Measurements from ENCODE around the gene SPATA25.

DNA sequence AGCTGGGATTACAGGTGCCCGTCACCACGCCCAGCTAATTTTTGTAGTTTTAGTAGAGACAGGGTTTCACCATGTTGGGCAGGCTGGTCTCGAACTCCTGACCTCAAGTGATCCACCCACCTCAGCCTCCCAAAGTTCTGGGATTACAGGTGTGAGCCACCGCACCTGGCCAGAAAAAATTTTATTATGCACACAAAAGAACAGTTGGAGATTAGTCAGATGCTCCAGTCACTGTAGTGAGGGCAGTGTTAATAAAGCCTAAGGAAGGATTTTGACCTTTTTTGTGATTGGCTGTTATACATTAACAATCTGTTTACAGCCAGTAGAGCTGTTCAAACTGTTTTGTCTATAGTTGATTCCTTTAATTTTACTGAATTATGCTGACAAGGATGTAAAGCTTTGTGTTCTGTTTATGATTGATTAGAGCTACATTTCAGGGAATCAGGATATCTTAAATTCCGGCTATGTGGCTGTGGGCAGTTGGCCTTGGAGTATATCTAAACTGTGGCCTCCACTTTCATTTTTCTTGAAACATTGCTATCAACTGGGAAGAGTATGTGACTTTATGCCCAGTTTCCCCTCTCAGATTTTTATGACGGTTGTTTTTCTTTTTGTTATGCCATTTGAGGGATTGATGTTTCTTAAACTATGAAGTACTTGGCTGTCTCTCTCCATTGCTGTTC is 20.1 kb downstream of the SPATA25 start:
- TF ChIP-seq, protein P1, sequence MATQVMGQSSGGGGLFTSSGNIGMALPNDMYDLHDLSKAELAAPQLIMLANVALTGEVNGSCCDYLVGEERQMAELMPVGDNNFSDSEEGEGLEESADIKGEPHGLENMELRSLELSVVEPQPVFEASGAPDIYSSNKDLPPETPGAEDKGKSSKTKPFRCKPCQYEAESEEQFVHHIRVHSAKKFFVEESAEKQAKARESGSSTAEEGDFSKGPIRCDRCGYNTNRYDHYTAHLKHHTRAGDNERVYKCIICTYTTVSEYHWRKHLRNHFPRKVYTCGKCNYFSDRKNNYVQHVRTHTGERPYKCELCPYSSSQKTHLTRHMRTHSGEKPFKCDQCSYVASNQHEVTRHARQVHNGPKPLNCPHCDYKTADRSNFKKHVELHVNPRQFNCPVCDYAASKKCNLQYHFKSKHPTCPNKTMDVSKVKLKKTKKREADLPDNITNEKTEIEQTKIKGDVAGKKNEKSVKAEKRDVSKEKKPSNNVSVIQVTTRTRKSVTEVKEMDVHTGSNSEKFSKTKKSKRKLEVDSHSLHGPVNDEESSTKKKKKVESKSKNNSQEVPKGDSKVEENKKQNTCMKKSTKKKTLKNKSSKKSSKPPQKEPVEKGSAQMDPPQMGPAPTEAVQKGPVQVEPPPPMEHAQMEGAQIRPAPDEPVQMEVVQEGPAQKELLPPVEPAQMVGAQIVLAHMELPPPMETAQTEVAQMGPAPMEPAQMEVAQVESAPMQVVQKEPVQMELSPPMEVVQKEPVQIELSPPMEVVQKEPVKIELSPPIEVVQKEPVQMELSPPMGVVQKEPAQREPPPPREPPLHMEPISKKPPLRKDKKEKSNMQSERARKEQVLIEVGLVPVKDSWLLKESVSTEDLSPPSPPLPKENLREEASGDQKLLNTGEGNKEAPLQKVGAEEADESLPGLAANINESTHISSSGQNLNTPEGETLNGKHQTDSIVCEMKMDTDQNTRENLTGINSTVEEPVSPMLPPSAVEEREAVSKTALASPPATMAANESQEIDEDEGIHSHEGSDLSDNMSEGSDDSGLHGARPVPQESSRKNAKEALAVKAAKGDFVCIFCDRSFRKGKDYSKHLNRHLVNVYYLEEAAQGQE (IDR thresholded peaks at IDR 0.05; ENCODE audit: low read depth), result no peak
- TF ChIP-seq TCF12 (IDR thresholded peaks at IDR 0.05; ENCODE audit: low read depth), result no peak
- TF ChIP-seq CREB1 (IDR thresholded peaks at IDR 0.05; ENCODE audit: low read depth), result no peak
- no peak for TF ChIP-seq MAX (IDR thresholded peaks at IDR 0.05)
- no peak for TF ChIP-seq NFIC (IDR thresholded peaks at IDR 0.05)

All from Ishikawa (cell line).